K562 (cell line): ENCODE measurements around the gene BIN1. TPM values are rescaled to one million over a fixed set of nuclear protein-coding genes. Genes with fewer than 3 reads are reported as not detected.

Experiments used
- ATAC-seq: fragments of 200-7000 bp; cut with Tn5 transposase; 3 replicates; pipeline ENCODE4 v1.9.1; 2020; ENCODE audit warnings: moderate library complexity
- BruUV-seq: library from RNA; stranded (reverse); fragments of 400-500 nt; replicated peaks from 2 replicates; lab custom pipeline; 2021; lab: Mats Ljungman, UMichigan
- CTCF ChIA-PET: fragments of 300-600 bp; formaldehyde crosslinking; extraction: SDS; loops from one replicate; lab custom pipeline; 2021; ENCODE audit warnings: low intra/inter-chr PET ratio; lab: Yijun Ruan, JAX
- POLR2A ChIA-PET: fragments of 300-600, 350-650 bp; sonication (Branson Sonifier 250); formaldehyde crosslinking; extraction: SDS; loops from one replicate; lab custom pipeline; 2021; ENCODE audit warnings: antibody characterized with exemption, inconsistent platforms; lab: Yijun Ruan, JAX
- DNase-seq, 4 experiments: peaks; one replicate each; pipeline versions ENCODE4 v3.0.0 to v3.0.0-alpha.2; 2011 to 2018; ENCODE audit warnings: low spot score in 3 of 4, mixed read lengths in 3 of 4; ENCODE audit errors: extremely low read depth in 1 of 4
- FAIRE-seq: peaks from 2 replicates; lab custom pipeline; 2011; peaks lifted over from hg19 to GRCh38; lab: Jason Lieb, UNC
- H2AFZ ChIP-seq: 2 replicates; pipeline ENCODE4 v1.6.0; 2011; ENCODE audit warnings: low read depth, low read length, control low read depth, inconsistent platforms
- H3K27ac ChIP-seq: fragments of 200-600 bp; 3 replicates; pipeline ENCODE4 v1.8.0; 2011; ENCODE audit warnings: low read depth, mild to moderate bottlenecking, control low read depth, inconsistent platforms, low read length, moderate library complexity, mixed read lengths; ENCODE audit errors: extremely low read depth
- H3K27me3 ChIP-seq, 2 experiments: fragments of 300-600 bp in 1 of 2; 2 replicates in 1 of 2; 3 replicates in 1 of 2; pipeline versions ENCODE4 v1.6.0 to v1.8.0; 2011; ENCODE audit warnings: inconsistent platforms in 2 of 2, low read length in 2 of 2, mild to moderate bottlenecking in 1 of 2, mixed read lengths in 1 of 2, moderate library complexity in 1 of 2; ENCODE audit not compliant: control insufficient read depth in 2 of 2, insufficient read depth in 2 of 2
- H3K36me3 ChIP-seq: fragments of 300-600 bp; 3 replicates; pipeline ENCODE4 v1.8.0; 2011; ENCODE audit warnings: mild to moderate bottlenecking, low read length, inconsistent platforms; ENCODE audit not compliant: control insufficient read depth, insufficient read depth
- H3K4me1 ChIP-seq, 2 experiments: fragments of 200-600 bp in 1 of 2; replicated peaks in 1 of 2; 2 replicates in 1 of 2; 3 replicates in 1 of 2; pipeline versions ENCODE4 v1.5.1 to v1.8.0; 2011; ENCODE audit warnings: inconsistent platforms in 2 of 2, low read length in 2 of 2, mild to moderate bottlenecking in 1 of 2, mixed read lengths in 1 of 2, moderate library complexity in 1 of 2; ENCODE audit not compliant: control insufficient read depth in 2 of 2, insufficient read depth in 2 of 2
- H3K4me2 ChIP-seq: 2 replicates; pipeline ENCODE4 v1.6.1; 2011; ENCODE audit warnings: low read length, control low read depth, inconsistent platforms, mixed read lengths; ENCODE audit not compliant: insufficient read depth
- H3K4me3 ChIP-seq: fragments of 200-600 bp; sonication (generic), shearing (Covaris generic); 2 replicates; pipeline ENCODE4 v1.5.1; 2016; ENCODE audit warnings: control low read depth, inconsistent platforms
- H3K79me2 ChIP-seq: fragments of 200-600 bp; 3 replicates; pipeline ENCODE4 v1.8.0; 2011; ENCODE audit warnings: low read length, inconsistent platforms; ENCODE audit not compliant: control insufficient read depth, insufficient read depth
- H3K9ac ChIP-seq, 2 experiments: 2 replicates each; pipeline versions ENCODE4 v1.6.0 to v1.6.1; 2011; ENCODE audit warnings: low read depth in 2 of 2, low read length in 2 of 2, control low read depth in 1 of 2, inconsistent platforms in 1 of 2, mild to moderate bottlenecking in 1 of 2, mixed read lengths in 1 of 2; ENCODE audit not compliant: insufficient read depth in 1 of 2
- H3K9me1 ChIP-seq: one replicate; pipeline ENCODE4 v1.6.0; 2011; ENCODE audit warnings: inconsistent platforms, mild to moderate bottlenecking, low read length, moderate library complexity; ENCODE audit not compliant: control insufficient read depth, insufficient read depth
- H3K9me3 ChIP-seq: replicated peaks from 2 replicates; pipeline ENCODE4 v1.5.1; 2011; ENCODE audit warnings: low read depth, low read length, inconsistent platforms; ENCODE audit not compliant: control insufficient read depth, insufficient read depth
- H4K20me1 ChIP-seq: replicated peaks from 2 replicates; pipeline ENCODE4 v1.6.1; 2011; ENCODE audit warnings: low read length, inconsistent platforms, mixed read lengths; ENCODE audit not compliant: control insufficient read depth, insufficient read depth
- BHLHE40 ChIP-seq: IDR thresholded peaks from 2 replicates; pipeline ENCODE4 v1.6.1; 2011; ENCODE audit warnings: low read length, improper control_type of control experiment
- CHD2 ChIP-seq: IDR thresholded peaks from 2 replicates; pipeline ENCODE4 v1.6.1; 2011; ENCODE audit warnings: low read depth, low read length
- HDGF ChIP-seq: fragments of 450-650 bp; IDR thresholded peaks from 2 replicates; pipeline ENCODE4 v1.6.1; 2016
- ILF3 ChIP-seq: fragments of 450-650 bp; IDR thresholded peaks from 2 replicates; pipeline ENCODE4 v1.6.1; 2018; ENCODE audit warnings: antibody characterized with exemption, mild to moderate bottlenecking, moderate library complexity, borderline replicate concordance
- KDM4B ChIP-seq, 2 experiments: fragments of 450-650 bp in 1 of 2; sonication (generic) in 1 of 2; IDR thresholded peaks; 2 replicates each; pipeline ENCODE4 v1.6.1; 2016 to 2017; ENCODE audit warnings: borderline replicate concordance in 2 of 2, antibody characterized with exemption in 1 of 2, low read depth in 1 of 2, mild to moderate bottlenecking in 1 of 2
- MECOM ChIP-seq: fragments of 250-450 bp; sonication (Bioruptor Pico); IDR thresholded peaks from 2 replicates; pipeline ENCODE4 v1.8.0; 2022; ENCODE audit warnings: inconsistent platforms
- NFE2L1 ChIP-seq: fragments of 450-650 bp; IDR thresholded peaks from 2 replicates; pipeline ENCODE4 v1.6.1; 2016; ENCODE audit warnings: missing genetic modification characterization, low read depth, mild to moderate bottlenecking, missing compliant biosample characterization, moderate library complexity, borderline replicate concordance
- NUFIP1 ChIP-seq: fragments of 450-650 bp; IDR thresholded peaks from 2 replicates; pipeline ENCODE4 v1.6.1; 2018; ENCODE audit not compliant: partially characterized antibody
- RAD51 ChIP-seq: fragments of 450-650 bp; IDR thresholded peaks from 2 replicates; pipeline ENCODE4 v1.7.1; 2016; ENCODE audit warnings: low read depth, mild to moderate bottlenecking, borderline replicate concordance
- RNF2 ChIP-seq: sonication (generic); IDR thresholded peaks from 2 replicates; pipeline ENCODE4 v1.6.1; 2016
- SNIP1 ChIP-seq: fragments of 450-650 bp; IDR thresholded peaks from 2 replicates; pipeline ENCODE4 v1.7.1; 2017; ENCODE audit warnings: low read depth, mild to moderate bottlenecking
- TEAD1 ChIP-seq, 2 experiments: fragments of 450-650 bp in 1 of 2; sonication (generic) in 1 of 2; formaldehyde crosslinking; IDR thresholded peaks; 2 replicates each; pipeline versions ENCODE4 v1.4.0 to v1.8.0; 2020 to 2022; ENCODE audit warnings: mild to moderate bottlenecking in 2 of 2, missing genetic modification reagents in 1 of 2
- ZKSCAN1 ChIP-seq: fragments of 150-350 bp; IDR thresholded peaks from 2 replicates; pipeline ENCODE4 v1.6.1; 2016; ENCODE audit warnings: low read depth, low read length
- ZNF830 ChIP-seq: fragments of 250-450 bp; sonication (Bioruptor Pico); IDR thresholded peaks from 2 replicates; pipeline ENCODE4 v1.5.0; 2021; ENCODE audit warnings: mild to moderate bottlenecking
- WGBS: fragments of 100-300 bp; shearing (Covaris generic); methylation state at CpG from one replicate; pipeline ENCODE4 v1.1.6; 2016; ENCODE audit warnings: low coverage, mixed read lengths; ENCODE audit not compliant: insufficient coverage; ENCODE audit errors: missing lambda C conversion rate; 5-methylcytosine and 5-hydroxymethylcytosine counted together
- in situ Hi-C: fragments of 300-500 bp; cut with MboI; formaldehyde crosslinking; loops from 4 replicates; pipeline ENCODE4 v1.15.0; 2018; ENCODE audit warnings: inconsistent platforms, mixed read lengths
- intact Hi-C: fragments of 100-400 bp; cut with micrococcal nuclease; formaldehyde crosslinking; loops from 2 replicates; pipeline ENCODE4 v1.14.2; 2022
- polyA plus RNA-seq, 8 experiments: library from polyadenylated mRNA; depleted of rRNA in 4 of 8; stranded (reverse) in 5 of 8; unstranded in 3 of 8; fragments of >200 nt; fragmentation: Nextera tagmentation in 2 of 8; fragmentation: Illumina TruSeq in 1 of 8; extraction: Ambion mirVana in 2 of 8; extraction: Trizol in 1 of 8; gene quantifications; 2 replicates each; pipeline versions ENCODE4 v1.2.1 to v1.2.3, GENCODE V29; 2011 to 2014; ENCODE audit warnings: inconsistent platforms in 1 of 8, missing spikeins in 1 of 8
- total RNA-seq, 7 experiments: library from RNA; depleted of rRNA in 6 of 7; stranded (reverse); fragments of >200 nt in 6 of 7; fragmentation: Illumina TruSeq in 2 of 7; extraction: Trizol in 2 of 7; gene quantifications; 2 replicates each; pipeline versions ENCODE4 v1.2.1 to v1.2.3, GENCODE V29; 2011 to 2021; ENCODE audit warnings: low replicate concordance in 1 of 7
- TF ChIP-seq, protein P1 (sequence below): fragments of 250-450 bp; sonication (Bioruptor Pico); IDR thresholded peaks from 2 replicates; pipeline ENCODE4 v1.5.1; 2021; ENCODE audit warnings: mild to moderate bottlenecking
- TF ChIP-seq, protein P2 (sequence below): fragments of 450-650 bp; IDR thresholded peaks from 2 replicates; pipeline ENCODE4 v1.6.1; 2014; ENCODE audit warnings: low read depth, mild to moderate bottlenecking, moderate library complexity, borderline replicate concordance

Gene BIN1
- total and polyA plus RNA-seq, 9 of the 15 experiments (the other 6 are each of a cell fraction or from before 2014, with no cell fraction given): 0.04 to 2.8 (median 0.79) TPM; not detected in 1

DNA sequence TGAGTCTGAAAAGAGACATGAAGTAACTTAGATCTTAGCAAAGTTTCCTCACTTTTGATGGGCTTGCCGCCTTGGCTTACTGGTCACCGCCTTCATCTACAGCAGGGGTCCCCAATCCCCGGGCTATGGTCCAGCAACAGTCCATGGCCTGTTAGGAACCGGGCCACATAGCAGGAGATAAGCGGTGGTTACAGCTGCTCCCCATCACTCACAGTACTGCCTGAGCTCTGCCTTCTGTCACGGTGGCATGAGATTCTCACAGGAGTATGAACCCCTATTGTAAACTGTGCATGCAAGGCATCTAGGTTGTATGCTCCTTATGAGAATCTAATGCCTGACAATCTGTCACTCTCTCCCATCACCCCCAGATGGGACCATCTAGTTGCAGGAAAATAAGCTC lies 72.9 kb downstream of the BIN1 start:
- Histone ChIP-seq H3K4me3 (no peak overlapping the region), H3K9me3 (no peaks in the 10 kb centered on the region), H3K27me3 (peaks cover 18 to 32% of the 10 kb centered on the region in 2 experiments; a peak in 4 of 5 replicates), H3K4me2 (no peak overlapping the region), H3K79me2 (no peaks in the 10 kb centered on the region), H3K9me1 (no peaks in the 10 kb centered on the region), H3K4me1 (no peaks in the 10 kb centered on the region), H3K27ac (no peak overlapping the region), H3K36me3 (no peaks in the 10 kb centered on the region), H3K9ac (no peak overlapping the region), H4K20me1 (no peaks in the 10 kb centered on the region), H2AFZ (no peak overlapping the region)
- DNase-seq (no peak), FAIRE-seq (no peak), ATAC-seq (no peak)
- BruUV-seq: no TSS peak
- in situ Hi-C loops: no loop called here
- intact Hi-C loops: loop anchor here (5.0 kb wide), 1 partner anchor 52 kb away; no protein-coding TSS in a partner anchor
- TF ChIP-seq ZKSCAN1 (no peak), MECOM (CRISPR knock-in tag) (no peak), ZNF830 (CRISPR knock-in tag) (no peak), BHLHE40 (no peak), NUFIP1 (no peak), ILF3 (no peak), CHD2 (no peak), TEAD1 (CRISPR knock-in tag; IDR thresholded peaks at IDR 0.05) (no peak), RAD51 (no peak), KDM4B (IDR thresholded peaks at IDR 0.05; ENCODE audit: borderline replicate concordance in 2 of 2, low read depth in 1 of 2) (no peak), RNF2 (no peak), SNIP1 (no peak), NFE2L1 (tag) (no peak), HDGF (no peak)
- TF ChIP-seq, protein P1, sequence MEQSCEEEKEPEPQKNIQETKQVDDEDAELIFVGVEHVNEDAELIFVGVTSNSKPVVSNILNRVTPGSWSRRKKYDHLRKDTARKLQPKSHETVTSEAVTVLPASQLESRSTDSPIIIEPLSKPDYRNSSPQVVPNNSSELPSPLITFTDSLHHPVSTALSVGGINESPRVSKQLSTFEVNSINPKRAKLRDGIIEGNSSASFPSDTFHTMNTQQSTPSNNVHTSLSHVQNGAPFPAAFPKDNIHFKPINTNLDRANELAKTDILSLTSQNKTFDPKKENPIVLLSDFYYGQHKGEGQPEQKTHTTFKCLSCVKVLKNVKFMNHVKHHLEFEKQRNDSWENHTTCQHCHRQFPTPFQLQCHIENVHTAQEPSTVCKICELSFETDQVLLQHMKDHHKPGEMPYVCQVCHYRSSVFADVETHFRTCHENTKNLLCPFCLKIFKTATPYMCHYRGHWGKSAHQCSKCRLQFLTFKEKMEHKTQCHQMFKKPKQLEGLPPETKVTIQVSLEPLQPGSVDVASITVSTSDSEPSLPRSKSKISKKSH: no peak
- TF ChIP-seq, protein P2, sequence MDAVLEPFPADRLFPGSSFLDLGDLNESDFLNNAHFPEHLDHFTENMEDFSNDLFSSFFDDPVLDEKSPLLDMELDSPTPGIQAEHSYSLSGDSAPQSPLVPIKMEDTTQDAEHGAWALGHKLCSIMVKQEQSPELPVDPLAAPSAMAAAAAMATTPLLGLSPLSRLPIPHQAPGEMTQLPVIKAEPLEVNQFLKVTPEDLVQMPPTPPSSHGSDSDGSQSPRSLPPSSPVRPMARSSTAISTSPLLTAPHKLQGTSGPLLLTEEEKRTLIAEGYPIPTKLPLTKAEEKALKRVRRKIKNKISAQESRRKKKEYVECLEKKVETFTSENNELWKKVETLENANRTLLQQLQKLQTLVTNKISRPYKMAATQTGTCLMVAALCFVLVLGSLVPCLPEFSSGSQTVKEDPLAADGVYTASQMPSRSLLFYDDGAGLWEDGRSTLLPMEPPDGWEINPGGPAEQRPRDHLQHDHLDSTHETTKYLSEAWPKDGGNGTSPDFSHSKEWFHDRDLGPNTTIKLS: no peak
- POLR2A ChIA-PET: no interaction called here
- CTCF ChIA-PET: no interaction called here
- WGBS: 3% methylated on average over 6 of the region's 6 CpGs
